VCaP (cell line): ENCODE results near the gene ENPP3.

Experiments
- H3K27ac ChIP-seq: fragments of 450-650 bp; 2 replicates; pipeline ENCODE4 v1.5.1; 2017
- CTCF ChIP-seq: fragments of 450-650 bp; conservative IDR thresholded peaks from 2 replicates; pipeline ENCODE4 v1.5.1; 2017; ENCODE audit warnings: mild to moderate bottlenecking, moderate library complexity

The ENPP3 gene

GRCh38 chr6:131778169-131778568, 141.1 kb downstream of the ENPP3 start:
- TF ChIP-seq CTCF = no peak
- H3K27ac ChIP-seq = no peak overlapping the region

- H3K27ac ChIP-seq = no peak overlapping the region
- no peak for TF ChIP-seq CTCF
Measured at GRCh38 chr6:131779304-131779703, 142.2 kb downstream of the ENPP3 start.

- no peak overlapping the region for H3K27ac ChIP-seq
- TF ChIP-seq CTCF = no peak
Measured at GRCh38 chr6:131780600-131780999, 143.5 kb downstream of the ENPP3 start.

- TF ChIP-seq CTCF = no peak
- no peak overlapping the region for H3K27ac ChIP-seq
Measured at GRCh38 chr6:131781687-131782086, 144.6 kb downstream of the ENPP3 start.

GRCh38 chr6:131782764-131783163, 145.7 kb downstream of the ENPP3 start:
- no peak for TF ChIP-seq CTCF
- no peak overlapping the region for H3K27ac ChIP-seq

- no peak for TF ChIP-seq CTCF
- no peak overlapping the region for H3K27ac ChIP-seq
Measured at GRCh38 chr6:131784561-131784960, 147.5 kb downstream of the ENPP3 start.

- TF ChIP-seq CTCF = no peak
- H3K27ac ChIP-seq = no peak overlapping the region
Measured at GRCh38 chr6:131787079-131787478, 150.0 kb downstream of the ENPP3 start.
